ENCODE measurements around the gene PCBP3.

Gene PCBP3

GRCh38 chr21:45763074-45763473, 119.5 kb downstream of the PCBP3 start:
- peak; percentile 59 for DNase-seq

GRCh38 chr21:45763506-45763905, 120.0 kb downstream of the PCBP3 start:
- no peak for DNase-seq

GRCh38 chr21:45764792-45765191, 121.3 kb downstream of the PCBP3 start:
- DNase-seq = no peak

GRCh38 chr21:45765375-45765774, 121.8 kb downstream of the PCBP3 start:
- DNase-seq = no peak

GRCh38 chr21:45766055-45766454, 122.5 kb downstream of the PCBP3 start:
- no peak for DNase-seq

GRCh38 chr21:45766501-45766900, 123.0 kb downstream of the PCBP3 start:
- no peak for DNase-seq

GRCh38 chr21:45767071-45768006, 123.8 kb downstream of the PCBP3 start:
- peak; percentile 62 for DNase-seq

- DNase-seq = peak; percentile 56
These were observed 124.7 kb downstream of the PCBP3 start for GRCh38 chr21:45768011-45768739.

GRCh38 chr21:45768740-45769048, 125.2 kb downstream of the PCBP3 start:
- DNase-seq = peak; percentile 19

- no peak for DNase-seq
These were observed 125.8 kb downstream of the PCBP3 start for GRCh38 chr21:45769294-45769693.

- no peak for DNase-seq
These were observed 126.4 kb downstream of the PCBP3 start for GRCh38 chr21:45769896-45770295.

- no peak for DNase-seq
These were observed 128.7 kb downstream of the PCBP3 start for GRCh38 chr21:45772180-45772579.

GRCh38 chr21:45774291-45774690, 130.8 kb downstream of the PCBP3 start:
- DNase-seq = no peak

- no peak for DNase-seq
These were observed 133.4 kb downstream of the PCBP3 start for GRCh38 chr21:45776971-45777370.

GRCh38 chr21:45778686-45779085, 135.2 kb downstream of the PCBP3 start:
- DNase-seq = no peak

GRCh38 chr21:45779226-45779625, 135.7 kb downstream of the PCBP3 start:
- DNase-seq = no peak

- no peak for DNase-seq
These were observed 137.1 kb downstream of the PCBP3 start for GRCh38 chr21:45780647-45781046.

- DNase-seq = no peak
These were observed 138.2 kb downstream of the PCBP3 start for GRCh38 chr21:45781741-45782140.

GRCh38 chr21:45786660-45787059, 143.1 kb downstream of the PCBP3 start:
- no peak for DNase-seq

GRCh38 chr21:45787371-45787770, 143.8 kb downstream of the PCBP3 start:
- no peak for DNase-seq

- no peak for DNase-seq
These were observed 144.7 kb downstream of the PCBP3 start for GRCh38 chr21:45788198-45788597.

- no peak for DNase-seq
These were observed 145.3 kb downstream of the PCBP3 start for GRCh38 chr21:45788637-45789506.

GRCh38 chr21:45790427-45790826, 146.9 kb downstream of the PCBP3 start:
- no peak for DNase-seq
